Endothelial cell of umbilical vein (primary cell): ENCODE data around the gene RIMBP2. TPM values are rescaled to one million over a fixed set of nuclear protein-coding genes. Genes with fewer than 3 reads are reported as not detected.

Experiments used
- BruUV-seq: library from RNA; stranded (reverse); fragments of 400-500 nt; replicated peaks from 2 replicates; lab custom pipeline; 2021; lab: Mats Ljungman, UMichigan
- CTCF ChIA-PET: fragments of 300-600, 350-600 bp; sonication (Branson Sonifier 250); formaldehyde crosslinking; loops from one replicate; lab custom pipeline; 2021; ENCODE audit warnings: antibody characterized with exemption, inconsistent platforms; lab: Charles Lee
- POLR2A ChIA-PET: fragments of 300-600, 350-600 bp; sonication (Branson Sonifier 250); formaldehyde crosslinking; loops from one replicate; lab custom pipeline; 2021; ENCODE audit warnings: antibody characterized with exemption, inconsistent platforms; lab: Charles Lee
- DNase-seq: peaks from one replicate; pipeline ENCODE4 v3.0.0-alpha.2; 2011; ENCODE audit warnings: low read depth, low spot score
- FAIRE-seq: peaks from 2 replicates; lab custom pipeline; 2011; peaks lifted over from hg19 to GRCh38; lab: Jason Lieb, UNC
- H2AFZ ChIP-seq: 2 replicates; pipeline ENCODE4 v1.6.0; 2012; ENCODE audit warnings: low read depth, low read length, control low read depth, inconsistent platforms
- H3K27ac ChIP-seq: 2 replicates; pipeline ENCODE4 v1.5.1; 2011; ENCODE audit warnings: low read depth, mild to moderate bottlenecking, control low read depth, low read length, moderate library complexity; ENCODE audit not compliant: insufficient read depth
- H3K27me3 ChIP-seq, 2 experiments: 2 replicates each; pipeline versions ENCODE4 v1.6.0 to v1.6.1; 2011; ENCODE audit warnings: low read length in 2 of 2, mixed read lengths in 1 of 2; ENCODE audit not compliant: control insufficient read depth in 2 of 2, insufficient read depth in 2 of 2
- H3K36me3 ChIP-seq, 2 experiments: 2 replicates in 1 of 2; 3 replicates in 1 of 2; pipeline ENCODE4 v1.5.1; 2011; ENCODE audit warnings: low read length in 2 of 2, mild to moderate bottlenecking in 1 of 2, moderate library complexity in 1 of 2; ENCODE audit not compliant: control insufficient read depth in 2 of 2, insufficient read depth in 2 of 2; ENCODE audit errors: extremely low read depth in 1 of 2
- H3K4me1 ChIP-seq: 3 replicates; pipeline ENCODE4 v1.5.1; 2011; ENCODE audit warnings: mild to moderate bottlenecking, low read length; ENCODE audit not compliant: control insufficient read depth, insufficient read depth; ENCODE audit errors: extremely low read depth
- H3K4me2 ChIP-seq: 2 replicates; pipeline ENCODE4 v1.6.1; 2011; ENCODE audit warnings: low read length, control low read depth, mixed read lengths; ENCODE audit not compliant: insufficient read depth
- H3K4me3 ChIP-seq, 3 experiments: fragments of 200-600 bp in 1 of 3; sonication (generic), shearing (Covaris generic) in 1 of 3; replicated peaks in 1 of 3; 2 replicates each; pipeline ENCODE4 v1.5.1; 2011 to 2016; ENCODE audit warnings: control low read depth in 3 of 3, low read length in 3 of 3, mild to moderate bottlenecking in 2 of 3, inconsistent platforms in 1 of 3, low read depth in 1 of 3, moderate library complexity in 1 of 3; ENCODE audit not compliant: insufficient read depth in 1 of 3
- H3K79me2 ChIP-seq: 2 replicates; pipeline ENCODE4 v1.6.0; 2012; ENCODE audit warnings: low read length, inconsistent platforms; ENCODE audit not compliant: control insufficient read depth, insufficient read depth
- H3K9ac ChIP-seq: replicated peaks from 2 replicates; pipeline ENCODE3; 2011; ENCODE audit warnings: low read length, control low read depth; ENCODE audit not compliant: insufficient read depth; ENCODE audit errors: extremely low read depth
- H3K9me1 ChIP-seq: replicated peaks from 3 replicates; pipeline ENCODE4 v1.6.0; 2011; ENCODE audit warnings: mild to moderate bottlenecking, low read length; ENCODE audit not compliant: control insufficient read depth, insufficient read depth; ENCODE audit errors: extremely low read depth
- H3K9me3 ChIP-seq: replicated peaks from 2 replicates; pipeline ENCODE4 v1.5.1; 2012; ENCODE audit warnings: low read length, inconsistent platforms; ENCODE audit not compliant: control insufficient read depth, insufficient read depth
- H4K20me1 ChIP-seq: replicated peaks from 2 replicates; pipeline ENCODE3; 2011; ENCODE audit warnings: mild to moderate bottlenecking, low read length; ENCODE audit not compliant: control insufficient read depth, insufficient read depth; ENCODE audit errors: extremely low read depth
- CTCF ChIP-seq, 2 donors: IDR thresholded peaks; 1 replicate in 1 of 2; 2 replicates in 1 of 2; pipeline ENCODE4 v1.5.1; 2011; ENCODE audit warnings: low read length in 2 of 2, mild to moderate bottlenecking in 2 of 2, moderate library complexity in 2 of 2, control low read depth in 1 of 2, inconsistent platforms in 1 of 2, low read depth in 1 of 2; ENCODE audit not compliant: insufficient read depth in 1 of 2; ENCODE audit errors: extremely low read depth in 1 of 2
- EZH2 ChIP-seq: IDR thresholded peaks from 2 replicates; pipeline ENCODE4 v1.6.1; 2012; ENCODE audit warnings: borderline replicate concordance, low read depth, mild to moderate bottlenecking, moderate library complexity, low read length, inconsistent platforms; ENCODE audit not compliant: severe bottlenecking
- FOS ChIP-seq: IDR thresholded peaks from 2 replicates; pipeline ENCODE4 v1.6.1; 2011; ENCODE audit warnings: mild to moderate bottlenecking, low read length, moderate library complexity, borderline replicate concordance; ENCODE audit not compliant: insufficient read depth
- GATA2 ChIP-seq: IDR thresholded peaks from 2 replicates; pipeline ENCODE4 v1.7.0; 2011; ENCODE audit warnings: low read depth, mild to moderate bottlenecking, moderate library complexity, mixed read lengths, low read length; ENCODE audit not compliant: insufficient read length, insufficient read depth
- JUN ChIP-seq: IDR thresholded peaks from 2 replicates; pipeline ENCODE4 v1.6.1; 2011; ENCODE audit warnings: borderline replicate concordance, low read depth; ENCODE audit not compliant: insufficient read length, insufficient read depth
- MAX ChIP-seq: IDR thresholded peaks from 2 replicates; pipeline ENCODE4 v1.6.1; 2011; ENCODE audit not compliant: insufficient read depth, insufficient read length
- MYC ChIP-seq: IDR thresholded peaks from one replicate; pipeline ENCODE4 v1.6.1; 2011; ENCODE audit warnings: mild to moderate bottlenecking, low read depth, low read length
- POLR2A ChIP-seq: IDR thresholded peaks from 2 replicates; pipeline ENCODE4 v1.6.1; 2012; ENCODE audit warnings: low read depth, mild to moderate bottlenecking, control low read depth, low read length
- POLR2AphosphoS5 ChIP-seq: IDR thresholded peaks from 2 replicates; pipeline ENCODE4 v1.6.1; 2012; ENCODE audit warnings: low read depth, mild to moderate bottlenecking, control low read depth, low read length, moderate library complexity; ENCODE audit not compliant: insufficient read depth
- dilution Hi-C: fragments of 300-500 bp; cut with MboI; formaldehyde crosslinking; loops from one replicate; pipeline ENCODE4 v1.15.0; 2019; ENCODE audit warnings: low sequenced_read_pairs; ENCODE audit not compliant: extremely low pct_ligation_motif_present
- intact Hi-C: fragments of 100-400 bp; cut with micrococcal nuclease; formaldehyde crosslinking; loops from one replicate; pipeline ENCODE4 v1.10.0; 2022
- polyA plus RNA-seq, 4 experiments: library from polyadenylated mRNA; depleted of rRNA in 3 of 4; stranded (reverse) in 3 of 4; unstranded in 1 of 4; fragments of >200 nt; gene quantifications; 2 replicates each; pipeline versions ENCODE4 v1.2.1 to v1.2.3, GENCODE V29; 2011 to 2012; ENCODE audit warnings: missing spikeins in 1 of 4
- total RNA-seq: library from RNA; stranded (reverse); gene quantifications from 2 replicates; pipeline ENCODE4 v1.2.3, GENCODE V29; 2021

The RIMBP2 gene
- total and polyA plus RNA-seq, 2 donors (not counting 3 experiments of a cell fraction or from before 2014, with no cell fraction given), result 0.04 TPM; not detected in 1

- H3K27ac ChIP-seq, result no peak overlapping the region
- DNase-seq (no peak), FAIRE-seq (no peak)
- H3K9ac ChIP-seq, result no peak overlapping the region
- ChIA-PET POLR2A (no interaction called here), CTCF (no interaction called here)
- H3K4me3 ChIP-seq, result no peak overlapping the region
- dilution Hi-C loops, result no loop called here
- no TSS peak for BruUV-seq
- H3K79me2 ChIP-seq, result no peaks in the 10 kb centered on the region
- no peaks in the 10 kb centered on the region for H4K20me1 ChIP-seq
- no peak for TF ChIP-seq FOS
- TF ChIP-seq MYC, result no peak
- no peak for TF ChIP-seq CTCF (IDR thresholded peaks at IDR 0.05; ENCODE audit: extremely low read depth in 1 of 2, insufficient read depth in 1 of 2, low read depth in 1 of 2, low read length in 2 of 2)
- TF ChIP-seq MAX, result no peak
- no peaks in the 10 kb centered on the region for H3K27me3 ChIP-seq
- no peaks in the 10 kb centered on the region for H3K4me1 ChIP-seq
- H3K36me3 ChIP-seq, result no peaks in the 10 kb centered on the region
- intact Hi-C loops, result no loop called here
- peaks cover 10% of the 10 kb centered on the region for H3K9me3 ChIP-seq
- no peaks in the 10 kb centered on the region for H3K9me1 ChIP-seq
- H3K4me2 ChIP-seq, result no peak overlapping the region
- no peak overlapping the region for H2AFZ ChIP-seq
Measured at GRCh38 chr12:130433834-130434233, 282.3 kb downstream of the RIMBP2 start.

GRCh38 chr12:130433411-130433810 is 282.7 kb downstream of the RIMBP2 start:
- Histone ChIP-seq H3K9me3 (peaks cover 10% of the 10 kb centered on the region), H3K4me1 (no peaks in the 10 kb centered on the region), H4K20me1 (no peaks in the 10 kb centered on the region), H3K4me2 (no peak overlapping the region), H3K27me3 (no peaks in the 10 kb centered on the region), H3K79me2 (no peaks in the 10 kb centered on the region), H3K36me3 (no peaks in the 10 kb centered on the region), H3K9me1 (no peaks in the 10 kb centered on the region), H3K9ac (no peak overlapping the region), H3K4me3 (no peak overlapping the region), H2AFZ (no peak overlapping the region), H3K27ac (no peak overlapping the region)
- no TSS peak for BruUV-seq
- ChIA-PET CTCF (no interaction called here), POLR2A (no interaction called here)
- no peak for TF ChIP-seq POLR2A
- TF ChIP-seq MYC, result no peak
- TF ChIP-seq MAX, result no peak
- no peak for TF ChIP-seq CTCF (IDR thresholded peaks at IDR 0.05; ENCODE audit: extremely low read depth in 1 of 2, insufficient read depth in 1 of 2, low read depth in 1 of 2, low read length in 2 of 2)
- TF ChIP-seq JUN, result no peak
- no peak for TF ChIP-seq GATA2
- no peak for TF ChIP-seq FOS
- TF ChIP-seq POLR2AphosphoS5, result no peak
- TF ChIP-seq EZH2, result no peak
- intact Hi-C loops, result no loop called here
- dilution Hi-C loops, result no loop called here
- DNase-seq, result no peak
- no peak for FAIRE-seq
